ENCODE measurements around the gene TMEM86B. TPM values are rescaled to one million over a fixed set of nuclear protein-coding genes. Genes with fewer than 3 reads are reported as not detected.

Gene TMEM86B
- total and polyA plus RNA-seq, 2 donors (not counting 3 experiments of a cell fraction or from before 2014, with no cell fraction given), result 4.5 to 5.4 TPM

GRCh38 chr19:55232286-55232602 is 3.7 kb upstream of the TMEM86B start:
- CTCF ChIA-PET, result interaction anchor here (1.2 kb wide), 1 partner anchor 14 kb away, joined by 4 read pairs; no protein-coding TSS in a partner anchor
- dilution Hi-C loops (cut with MboI; ENCODE audit: extremely low pct_ligation_motif_present, low sequenced_read_pairs), result no loop called here

More at GRCh38 chr19:55232286-55232602, 3.7 kb upstream of the TMEM86B start:
- no peaks in the 10 kb centered on the region for H3K79me2 ChIP-seq (ENCODE audit: control insufficient read depth, insufficient read depth, low read length)
- FAIRE-seq, result no peak
- no peaks in the 10 kb centered on the region for H4K20me1 ChIP-seq (replicated peaks; ENCODE audit: control insufficient read depth, extremely low read depth, insufficient read depth, low read length)
- no peak overlapping the region for H3K27ac ChIP-seq (ENCODE audit: insufficient read depth, low read depth, low read length)
- intact Hi-C loops (cut with micrococcal nuclease), result no loop called here
- DNase-seq (ENCODE audit: low read depth, low spot score), result no peak
- H3K36me3 ChIP-seq (ENCODE audit: control insufficient read depth in 2 of 2, extremely low read depth in 1 of 2, insufficient read depth in 2 of 2, low read length in 2 of 2), result peaks cover 3 to 51% of the 10 kb centered on the region in 2 experiments
- H2AFZ ChIP-seq (ENCODE audit: low read depth, low read length), result no peak overlapping the region
- no peaks in the 10 kb centered on the region for H3K27me3 ChIP-seq (ENCODE audit: control insufficient read depth in 2 of 2, insufficient read depth in 2 of 2, low read length in 2 of 2)
- TF ChIP-seq GATA2 (IDR thresholded peaks at IDR 0.05; ENCODE audit: insufficient read depth, insufficient read length, low read depth, low read length), result no peak
- no peak for TF ChIP-seq POLR2A (IDR thresholded peaks at IDR 0.05; ENCODE audit: low read depth, low read length)
- TF ChIP-seq FOS (IDR thresholded peaks at IDR 0.05; ENCODE audit: borderline replicate concordance, insufficient read depth, low read length), result no peak
- TF ChIP-seq MYC (IDR thresholded peaks at IDR 0.05; ENCODE audit: low read depth, low read length), result no peak
- no peak for TF ChIP-seq EZH2 (IDR thresholded peaks at IDR 0.05; ENCODE audit: borderline replicate concordance, low read depth, low read length, severe bottlenecking)
- TF ChIP-seq MAX (IDR thresholded peaks at IDR 0.05; ENCODE audit: insufficient read depth, insufficient read length), result no peak
- no peak for TF ChIP-seq POLR2AphosphoS5 (IDR thresholded peaks at IDR 0.05; ENCODE audit: insufficient read depth, low read depth, low read length)
- TF ChIP-seq JUN (IDR thresholded peaks at IDR 0.05; ENCODE audit: borderline replicate concordance, insufficient read depth, insufficient read length, low read depth), result no peak
- no peak for TF ChIP-seq CTCF (IDR thresholded peaks at IDR 0.05; ENCODE audit: extremely low read depth in 1 of 2, insufficient read depth in 1 of 2, low read depth in 1 of 2, low read length in 2 of 2)
- H3K4me1 ChIP-seq (ENCODE audit: control insufficient read depth, extremely low read depth, insufficient read depth, low read length), result no peaks in the 10 kb centered on the region
- no peaks in the 10 kb centered on the region for H3K9me3 ChIP-seq (replicated peaks; ENCODE audit: control insufficient read depth, insufficient read depth, low read length)
- POLR2A ChIA-PET, result no interaction called here
- no peaks in the 10 kb centered on the region for H3K9me1 ChIP-seq (replicated peaks; ENCODE audit: control insufficient read depth, extremely low read depth, insufficient read depth, low read length)
- no TSS peak for BruUV-seq (replicated peaks)
- H3K4me3 ChIP-seq (replicated peaks in 1 of 3; ENCODE audit: insufficient read depth in 1 of 3, low read depth in 1 of 3, low read length in 3 of 3), result no peak overlapping the region
- H3K9ac ChIP-seq (replicated peaks; ENCODE audit: extremely low read depth, insufficient read depth, low read length), result no peak overlapping the region
- H3K4me2 ChIP-seq (ENCODE audit: insufficient read depth, low read length), result no peak overlapping the region
